PFSK-1 (cell line): Measurements from ENCODE around the gene MAPRE2.

Experiments used
- FOXP2 ChIP-seq: optimal IDR thresholded peaks from 2 replicates; pipeline ENCODE3; 2011; ENCODE audit warnings: borderline replicate concordance, control low read depth, inconsistent platforms; ENCODE audit not compliant: insufficient read depth; ENCODE audit errors: extremely low read length, extremely low read depth
- POLR2AphosphoS5 ChIP-seq: IDR thresholded peaks from 2 replicates; pipeline ENCODE4 v1.6.1; 2012; ENCODE audit warnings: low read depth, mild to moderate bottlenecking, control low read depth, low read length, moderate library complexity
- REST ChIP-seq, 2 experiments: IDR thresholded peaks; 2 replicates each; pipeline versions ENCODE4 v1.6.1 to v1.8.0; 2011 to 2012; ENCODE audit warnings: low read depth in 2 of 2, low read length in 2 of 2, control low read depth in 1 of 2, inconsistent platforms in 1 of 2, mild to moderate bottlenecking in 1 of 2, moderate library complexity in 1 of 2; ENCODE audit not compliant: insufficient read depth in 1 of 2
- SIN3A ChIP-seq: IDR thresholded peaks from 2 replicates; pipeline ENCODE4 v1.6.1; 2012; ENCODE audit warnings: mild to moderate bottlenecking, low read length, moderate library complexity, borderline replicate concordance; ENCODE audit not compliant: insufficient read depth
- TAF1 ChIP-seq: IDR thresholded peaks from 2 replicates; pipeline ENCODE4 v1.6.1; 2012; ENCODE audit warnings: low read length, control low read depth, borderline replicate concordance; ENCODE audit not compliant: insufficient read depth

The MAPRE2 gene

GRCh38 chr18:35141077-35141476, 99.9 kb downstream of the MAPRE2 start:
- TF ChIP-seq SIN3A, result no peak
- TF ChIP-seq POLR2AphosphoS5, result no peak
- TF ChIP-seq TAF1, result no peak
- no peak for TF ChIP-seq REST (IDR thresholded peaks at IDR 0.05; ENCODE audit: insufficient read depth in 1 of 2, low read depth in 2 of 2, low read length in 2 of 2)
- TF ChIP-seq FOXP2, result no peak

- TF ChIP-seq TAF1, result no peak
- no peak for TF ChIP-seq POLR2AphosphoS5
- TF ChIP-seq REST (IDR thresholded peaks at IDR 0.05; ENCODE audit: insufficient read depth in 1 of 2, low read depth in 2 of 2, low read length in 2 of 2), result no peak
- no peak for TF ChIP-seq FOXP2
- TF ChIP-seq SIN3A, result no peak
Measured at GRCh38 chr18:35141567-35142274, 100.5 kb downstream of the MAPRE2 start.

GRCh38 chr18:35142275-35142615, 101.0 kb downstream of the MAPRE2 start:
- no peak for TF ChIP-seq POLR2AphosphoS5
- no peak for TF ChIP-seq SIN3A
- TF ChIP-seq FOXP2, result no peak
- no peak for TF ChIP-seq TAF1
- no peak for TF ChIP-seq REST (IDR thresholded peaks at IDR 0.05; ENCODE audit: insufficient read depth in 1 of 2, low read depth in 2 of 2, low read length in 2 of 2)

GRCh38 chr18:35143622-35144596, 102.7 kb downstream of the MAPRE2 start:
- TF ChIP-seq SIN3A, result no peak

- no peak for TF ChIP-seq REST (IDR thresholded peaks at IDR 0.05; ENCODE audit: insufficient read depth in 1 of 2, low read depth in 2 of 2, low read length in 2 of 2)
- TF ChIP-seq TAF1, result no peak
- TF ChIP-seq SIN3A, result no peak
- no peak for TF ChIP-seq FOXP2
- TF ChIP-seq POLR2AphosphoS5, result no peak
Measured at GRCh38 chr18:35144698-35145097, 103.5 kb downstream of the MAPRE2 start.
